LNCAP (cell line): ENCODE results near the gene CLDN34.

Source experiments
- CTCF ChIP-seq: fragments of 450-650 bp; IDR thresholded peaks from 2 replicates; pipeline ENCODE4 v1.5.1; 2017; ENCODE audit warnings: mild to moderate bottlenecking

Gene CLDN34

GRCh38 chrX:9997524-9997923, 30.4 kb downstream of the CLDN34 start:
- no peak for TF ChIP-seq CTCF

- no peak for TF ChIP-seq CTCF
These were observed 34.3 kb downstream of the CLDN34 start for GRCh38 chrX:10001496-10001895.

- no peak for TF ChIP-seq CTCF
These were observed 37.8 kb downstream of the CLDN34 start for GRCh38 chrX:10004832-10005475.

GRCh38 chrX:10006086-10006485, 38.9 kb downstream of the CLDN34 start:
- TF ChIP-seq CTCF: no peak

GRCh38 chrX:10006770-10007169, 39.6 kb downstream of the CLDN34 start:
- no peak for TF ChIP-seq CTCF

- TF ChIP-seq CTCF: no peak
These were observed 40.5 kb downstream of the CLDN34 start for GRCh38 chrX:10007621-10008020.

- no peak for TF ChIP-seq CTCF
These were observed 41.4 kb downstream of the CLDN34 start for GRCh38 chrX:10008483-10009056.

GRCh38 chrX:10009741-10010140, 42.6 kb downstream of the CLDN34 start:
- TF ChIP-seq CTCF: no peak
